ENCODE measurements around the gene AP5S1. TPM values are rescaled to one million over a fixed set of nuclear protein-coding genes. Genes with fewer than 3 reads are reported as not detected.
A peak's percentile ranks its signal among the peaks of the same experiment; 100 is the strongest.

The AP5S1 gene
- total and polyA plus RNA-seq, 2 donors (not counting 1 experiment from before 2014, with no cell fraction given), result 11.8 to 17.8 TPM

- H3K36me3 ChIP-seq (ENCODE audit: control insufficient read depth, insufficient read depth, low read length), result no peaks in the 10 kb centered on the region
- DNase-seq (ENCODE audit: low read depth in 2 of 2), result no peak
- H4K20me1 ChIP-seq (ENCODE audit: control insufficient read depth, extremely low read depth, insufficient read depth, low read length), result no peaks in the 10 kb centered on the region
- peaks cover 1% of the 10 kb centered on the region for H3K79me2 ChIP-seq (ENCODE audit: control insufficient read depth, insufficient read depth, low read length)
- TF ChIP-seq EZH2 (IDR thresholded peaks at IDR 0.05; ENCODE audit: low read length, missing control alignments), result no peak
- no peak for TF ChIP-seq CTCF (conservative IDR thresholded peaks at IDR 0.05 in 1 of 2, IDR thresholded peaks at IDR 0.05 in 1 of 2; ENCODE audit: low read depth in 1 of 2, low read length in 2 of 2)
- no peak overlapping the region for H3K4me3 ChIP-seq (replicated peaks in 1 of 4; ENCODE audit: control extremely low read depth in 1 of 4, insufficient read depth in 1 of 4, low read depth in 3 of 4, low read length in 4 of 4)
- no peak overlapping the region for H3K27ac ChIP-seq (ENCODE audit: insufficient read depth, low read length)
- H3K9me3 ChIP-seq (ENCODE audit: control insufficient read depth, insufficient read depth, low read depth, low read length), result no peaks in the 10 kb centered on the region
- H2AFZ ChIP-seq (ENCODE audit: low read length), result no peak overlapping the region
- H3K4me1 ChIP-seq (ENCODE audit: control insufficient read depth, extremely low read depth, insufficient read depth, low read length), result peaks cover 22% of the 10 kb centered on the region
- no peak overlapping the region for H3K4me2 ChIP-seq (ENCODE audit: extremely low read depth, insufficient read depth, low read length)
- no peak overlapping the region for H3K9ac ChIP-seq (ENCODE audit: insufficient read depth, low read length)
- H3K27me3 ChIP-seq (ENCODE audit: control insufficient read depth, insufficient read depth, low read length), result no peaks in the 10 kb centered on the region
Observed at GRCh38 chr20:3815703-3816315, 4.5 kb upstream of the AP5S1 start.

GRCh38 chr20:3818155-3819151 lies 1.9 kb upstream of the AP5S1 start:
- H4K20me1 ChIP-seq (ENCODE audit: control insufficient read depth, extremely low read depth, insufficient read depth, low read length), result no peaks in the 10 kb centered on the region
- H3K9ac ChIP-seq (ENCODE audit: insufficient read depth, low read length), result no peak overlapping the region
- peak overlapping the region; percentile 50 for H2AFZ ChIP-seq (ENCODE audit: low read length)
- peak overlapping the region; percentile 18 for H3K27ac ChIP-seq (ENCODE audit: insufficient read depth, low read length)
- H3K4me3 ChIP-seq (replicated peaks in 1 of 4; ENCODE audit: control extremely low read depth in 1 of 4, insufficient read depth in 1 of 4, low read depth in 3 of 4, low read length in 4 of 4), result no peak overlapping the region
- peaks cover under 1% of the 10 kb centered on the region for H3K36me3 ChIP-seq (ENCODE audit: control insufficient read depth, insufficient read depth, low read length)
- no peaks in the 10 kb centered on the region for H3K27me3 ChIP-seq (ENCODE audit: control insufficient read depth, insufficient read depth, low read length)
- peak; percentile 74 to 82 for DNase-seq (ENCODE audit: low read depth in 2 of 2)
- peaks cover 11% of the 10 kb centered on the region for H3K4me1 ChIP-seq (ENCODE audit: control insufficient read depth, extremely low read depth, insufficient read depth, low read length)
- TF ChIP-seq EZH2 (IDR thresholded peaks at IDR 0.05; ENCODE audit: low read length, missing control alignments) (no peak), CTCF (conservative IDR thresholded peaks at IDR 0.05 in 1 of 2, IDR thresholded peaks at IDR 0.05 in 1 of 2; ENCODE audit: low read depth in 1 of 2, low read length in 2 of 2) (peak; percentile 67 to 81)
- peaks cover 8% of the 10 kb centered on the region for H3K79me2 ChIP-seq (ENCODE audit: control insufficient read depth, insufficient read depth, low read length)
- H3K9me3 ChIP-seq (ENCODE audit: control insufficient read depth, insufficient read depth, low read depth, low read length), result no peaks in the 10 kb centered on the region
- H3K4me2 ChIP-seq (ENCODE audit: extremely low read depth, insufficient read depth, low read length), result no peak overlapping the region

- TF ChIP-seq EZH2 (IDR thresholded peaks at IDR 0.05; ENCODE audit: low read length, missing control alignments) (no peak), CTCF (conservative IDR thresholded peaks at IDR 0.05 in 1 of 2, IDR thresholded peaks at IDR 0.05 in 1 of 2; ENCODE audit: low read depth in 1 of 2, low read length in 2 of 2) (no peak)
- Histone ChIP-seq H3K79me2 (ENCODE audit: control insufficient read depth, insufficient read depth, low read length) (peaks cover 8% of the 10 kb centered on the region), H2AFZ (ENCODE audit: low read length) (no peak overlapping the region)
Observed at GRCh38 chr20:3819411-3820047, 818 bp upstream of the AP5S1 start.

More at GRCh38 chr20:3819411-3820047, 818 bp upstream of the AP5S1 start:
- H3K27me3 ChIP-seq (ENCODE audit: control insufficient read depth, insufficient read depth, low read length), result no peaks in the 10 kb centered on the region
- peak overlapping the region; percentile 100 for H3K9ac ChIP-seq (ENCODE audit: insufficient read depth, low read length)
- peaks cover 9% of the 10 kb centered on the region for H3K4me1 ChIP-seq (ENCODE audit: control insufficient read depth, extremely low read depth, insufficient read depth, low read length)
- DNase-seq (ENCODE audit: low read depth in 2 of 2), result no peak
- peak overlapping the region; percentile 100 for H3K27ac ChIP-seq (ENCODE audit: insufficient read depth, low read length)
- peak overlapping the region in 3 of 4 experiments; percentile 29 to 93 (median 67) for H3K4me3 ChIP-seq (replicated peaks in 1 of 4; ENCODE audit: control extremely low read depth in 1 of 4, insufficient read depth in 1 of 4, low read depth in 3 of 4, low read length in 4 of 4)
- H3K9me3 ChIP-seq (ENCODE audit: control insufficient read depth, insufficient read depth, low read depth, low read length), result no peaks in the 10 kb centered on the region
- no peaks in the 10 kb centered on the region for H4K20me1 ChIP-seq (ENCODE audit: control insufficient read depth, extremely low read depth, insufficient read depth, low read length)
- peak overlapping the region; percentile 84 for H3K4me2 ChIP-seq (ENCODE audit: extremely low read depth, insufficient read depth, low read length)
- peaks cover 11% of the 10 kb centered on the region for H3K36me3 ChIP-seq (ENCODE audit: control insufficient read depth, insufficient read depth, low read length)

Data from fibroblast of lung (primary cell).